NCI-H2029 treated with DMSO at 0.1 percent for 48 hours (cell line): Measurements from ENCODE around the gene B4GAT1.

Source experiments
- DNase-seq: peaks from one replicate; lab custom pipeline; 2025; lab: John Stamatoyannopoulos, UW

B4GAT1 gene

GRCh38 chr11:66309475-66309874 lies 38.0 kb downstream of the B4GAT1 start:
- no peak for DNase-seq

DNA sequence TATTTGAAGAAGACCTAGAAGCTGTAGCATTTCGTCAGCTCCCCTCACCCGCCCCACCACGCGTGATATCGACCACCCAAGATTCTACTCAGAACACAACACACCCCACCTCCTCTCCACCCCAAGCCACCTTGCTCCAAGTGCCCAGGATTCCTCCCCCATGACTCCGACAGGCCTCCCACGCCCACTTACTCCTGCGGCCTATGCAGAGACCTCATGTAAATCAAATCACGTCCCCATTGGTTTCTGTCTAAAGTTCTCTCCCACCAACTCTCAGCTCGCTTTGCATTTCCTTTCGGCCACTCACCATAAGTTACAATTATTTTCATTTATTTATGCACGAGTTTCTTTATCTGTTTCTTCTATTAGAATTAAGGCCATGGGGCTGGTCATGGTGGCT lies 44.8 kb downstream of the B4GAT1 start:
- DNase-seq, result no peak

DNA sequence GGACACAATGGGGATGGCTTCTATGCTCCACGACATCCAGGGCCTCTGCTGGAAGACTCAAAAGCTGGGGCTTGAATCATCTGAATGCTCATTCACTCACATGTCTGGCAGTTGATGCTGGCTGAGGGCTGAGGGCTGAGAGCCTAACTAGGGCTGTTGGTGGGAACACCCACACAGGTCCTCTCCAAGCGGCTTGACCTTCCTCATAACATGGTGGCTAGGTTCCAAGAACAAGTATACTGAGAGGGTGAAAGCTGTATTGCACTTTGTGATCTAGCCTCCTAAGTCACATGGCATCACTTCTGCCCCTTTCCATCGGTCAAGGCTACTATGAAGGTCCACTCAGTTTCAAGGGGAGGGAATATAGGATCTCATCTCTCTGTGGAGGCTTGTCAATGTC lies 48.2 kb downstream of the B4GAT1 start:
- no peak for DNase-seq

- DNase-seq, result no peak
Measured at GRCh38 chr11:66297610-66298009, 49.8 kb downstream of the B4GAT1 start.
